Measurements from ENCODE around the gene CASZ1. TPM values are rescaled to one million over a fixed set of nuclear protein-coding genes. Genes with fewer than 3 reads are reported as not detected.

CASZ1 gene
- total RNA-seq, 4 donors from 2014 or later = 13.1 to 33.7 (median 20.9) TPM

GRCh38 chr1:10721381-10722321 is 74.8 kb downstream of the CASZ1 start:
- no peak overlapping the region for H3K4me3 ChIP-seq
- TF ChIP-seq POLR2A (IDR thresholded peaks at IDR 0.05) = no peak
- H3K27me3 ChIP-seq = no peaks in the 10 kb centered on the region
- WGBS, 2 donors = 64 to 77% methylated on average over 7 to 19 of the region's 26 CpGs
- no peak overlapping the region for H3K27ac ChIP-seq
- no peak for DNase-seq
- intact Hi-C loops (cut with DNase I) = no loop called here
- peaks cover 0 to 9% (median 0%) of the 10 kb centered on the region in 3 donors for H3K36me3 ChIP-seq
- no peaks in the 10 kb centered on the region for H3K9me3 ChIP-seq
- H3K4me1 ChIP-seq = peaks cover 9 to 68% (median 12%) of the 10 kb centered on the region in 3 donors

DNA sequence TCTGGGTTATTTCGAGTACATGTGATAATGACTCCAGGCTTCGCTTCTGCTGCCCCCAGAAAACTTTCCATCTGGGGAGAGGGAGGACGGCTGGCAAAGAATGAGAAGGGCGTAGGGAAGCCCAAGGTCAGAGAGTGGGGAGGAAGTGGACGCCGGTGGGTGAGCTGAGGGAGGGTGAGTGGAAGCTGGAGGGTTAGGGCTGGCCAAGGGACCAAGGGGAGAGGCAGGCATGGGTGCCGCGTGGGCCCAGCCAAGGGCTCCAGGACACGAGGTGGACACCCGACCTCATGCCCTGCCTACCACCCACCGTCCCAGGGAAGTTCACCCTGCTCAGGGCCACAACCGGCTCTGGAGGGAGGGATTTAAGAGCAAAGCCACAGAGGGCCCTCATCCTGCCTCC is 75.8 kb downstream of the CASZ1 start:
- H3K4me1 ChIP-seq = peaks cover 12 to 61% (median 13%) of the 10 kb centered on the region in 3 donors
- no peaks in the 10 kb centered on the region for H3K27me3 ChIP-seq
- intact Hi-C loops (cut with DNase I) = no loop called here
- peaks cover 0 to 9% (median 0%) of the 10 kb centered on the region in 3 donors for H3K36me3 ChIP-seq
- TF ChIP-seq POLR2A (IDR thresholded peaks at IDR 0.05) (no peak), CTCF (IDR thresholded peaks at IDR 0.05) (no peak)
- DNase-seq = no peak
- H3K4me3 ChIP-seq = no peak overlapping the region
- H3K27ac ChIP-seq = no peak overlapping the region
- WGBS, 2 donors = 80 to 82% methylated on average over 8 to 11 of the region's 12 CpGs
- H3K9me3 ChIP-seq = no peaks in the 10 kb centered on the region

GRCh38 chr1:10718083-10718415 is 78.4 kb downstream of the CASZ1 start:
- Histone ChIP-seq H3K4me3 (no peak overlapping the region), H3K27ac (peak overlapping the region in 1 of 4 donors; percentile 9), H3K9me3 (no peaks in the 10 kb centered on the region), H3K27me3 (peaks cover 0 to 10% (median 0%) of the 10 kb centered on the region in 4 donors), H3K36me3 (peaks cover 0 to 16% (median 0%) of the 10 kb centered on the region in 3 donors), H3K4me1 (peaks cover 0 to 48% (median 9%) of the 10 kb centered on the region in 3 donors)
- TF ChIP-seq CTCF (IDR thresholded peaks at IDR 0.05) (no peak), POLR2A (IDR thresholded peaks at IDR 0.05) (no peak)
- 89 to 93% methylated on average over 9 of the region's 9 CpGs for WGBS, 2 donors
- intact Hi-C loops (cut with DNase I) = no loop called here
- no peak for DNase-seq

GRCh38 chr1:10717296-10718082 is 79.0 kb downstream of the CASZ1 start:
- no peak overlapping the region for H3K4me3 ChIP-seq
- WGBS, 2 donors = 68 to 84% methylated on average over 10 to 13 of the region's 22 CpGs

More at GRCh38 chr1:10717296-10718082, 79.0 kb downstream of the CASZ1 start:
- no peak for DNase-seq
- peak overlapping the region in 1 of 4 donors; percentile 9 for H3K27ac ChIP-seq
- H3K9me3 ChIP-seq = no peaks in the 10 kb centered on the region
- peaks cover 0 to 42% (median 9%) of the 10 kb centered on the region in 3 donors for H3K4me1 ChIP-seq
- intact Hi-C loops (cut with DNase I) = no loop called here
- H3K27me3 ChIP-seq = peaks cover 0 to 10% (median 0%) of the 10 kb centered on the region in 4 donors
- TF ChIP-seq CTCF (IDR thresholded peaks at IDR 0.05) (no peak), POLR2A (IDR thresholded peaks at IDR 0.05) (no peak)
- peaks cover 0 to 16% (median 0%) of the 10 kb centered on the region in 3 donors for H3K36me3 ChIP-seq

Data from esophagus squamous epithelium (tissue), 5 donors.